GM12801 (cell line): ENCODE data around the gene CD163L1.

Experiments used
- TF ChIP-seq, protein P1 (sequence below): IDR thresholded peaks from one replicate; pipeline ENCODE4 v1.5.1; 2011; ENCODE audit warnings: control low read depth; ENCODE audit not compliant: insufficient read length; ENCODE audit errors: extremely low read depth

Gene CD163L1

DNA sequence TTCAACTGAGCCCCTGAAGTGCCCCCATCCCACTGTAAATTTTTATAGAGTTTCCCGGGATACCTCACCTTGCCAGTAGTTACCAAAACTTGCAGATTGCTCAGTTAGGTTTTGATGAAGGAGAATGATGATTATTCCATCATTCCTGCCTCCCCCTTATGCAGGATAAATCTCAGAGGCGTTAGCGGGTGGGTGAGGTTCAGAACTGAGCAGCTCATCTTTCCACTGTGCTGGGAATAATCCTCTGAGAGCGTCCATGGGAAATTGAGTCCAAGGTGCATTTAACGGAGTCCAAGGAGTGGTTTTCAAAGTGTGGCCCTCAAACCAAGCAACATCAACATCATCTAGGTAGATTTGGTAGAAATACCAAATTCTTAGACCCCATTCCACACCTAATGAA is 121.4 kb downstream of the CD163L1 start:
- TF ChIP-seq, protein P1, sequence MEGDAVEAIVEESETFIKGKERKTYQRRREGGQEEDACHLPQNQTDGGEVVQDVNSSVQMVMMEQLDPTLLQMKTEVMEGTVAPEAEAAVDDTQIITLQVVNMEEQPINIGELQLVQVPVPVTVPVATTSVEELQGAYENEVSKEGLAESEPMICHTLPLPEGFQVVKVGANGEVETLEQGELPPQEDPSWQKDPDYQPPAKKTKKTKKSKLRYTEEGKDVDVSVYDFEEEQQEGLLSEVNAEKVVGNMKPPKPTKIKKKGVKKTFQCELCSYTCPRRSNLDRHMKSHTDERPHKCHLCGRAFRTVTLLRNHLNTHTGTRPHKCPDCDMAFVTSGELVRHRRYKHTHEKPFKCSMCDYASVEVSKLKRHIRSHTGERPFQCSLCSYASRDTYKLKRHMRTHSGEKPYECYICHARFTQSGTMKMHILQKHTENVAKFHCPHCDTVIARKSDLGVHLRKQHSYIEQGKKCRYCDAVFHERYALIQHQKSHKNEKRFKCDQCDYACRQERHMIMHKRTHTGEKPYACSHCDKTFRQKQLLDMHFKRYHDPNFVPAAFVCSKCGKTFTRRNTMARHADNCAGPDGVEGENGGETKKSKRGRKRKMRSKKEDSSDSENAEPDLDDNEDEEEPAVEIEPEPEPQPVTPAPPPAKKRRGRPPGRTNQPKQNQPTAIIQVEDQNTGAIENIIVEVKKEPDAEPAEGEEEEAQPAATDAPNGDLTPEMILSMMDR = no peak

DNA sequence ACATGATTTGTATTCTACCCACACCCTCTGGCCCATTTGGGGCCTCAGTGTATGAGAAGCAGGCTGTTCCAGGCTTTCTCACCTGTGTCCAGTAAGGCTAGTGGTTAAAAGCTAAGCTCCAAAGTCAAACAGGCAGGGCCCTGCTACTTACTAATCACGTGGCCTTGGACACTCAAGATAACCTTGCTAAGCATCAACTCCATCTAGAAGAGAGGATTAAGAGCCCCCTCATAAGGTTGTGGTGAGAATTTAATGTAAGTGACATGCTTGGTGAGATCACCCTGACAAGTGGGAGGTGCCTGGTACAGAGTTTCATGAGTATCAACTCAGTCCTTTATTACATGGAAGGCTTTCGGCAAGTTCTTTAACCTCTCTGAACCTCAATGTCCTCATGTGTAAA is 122.3 kb downstream of the CD163L1 start:
- TF ChIP-seq, protein P1 = no peak

DNA sequence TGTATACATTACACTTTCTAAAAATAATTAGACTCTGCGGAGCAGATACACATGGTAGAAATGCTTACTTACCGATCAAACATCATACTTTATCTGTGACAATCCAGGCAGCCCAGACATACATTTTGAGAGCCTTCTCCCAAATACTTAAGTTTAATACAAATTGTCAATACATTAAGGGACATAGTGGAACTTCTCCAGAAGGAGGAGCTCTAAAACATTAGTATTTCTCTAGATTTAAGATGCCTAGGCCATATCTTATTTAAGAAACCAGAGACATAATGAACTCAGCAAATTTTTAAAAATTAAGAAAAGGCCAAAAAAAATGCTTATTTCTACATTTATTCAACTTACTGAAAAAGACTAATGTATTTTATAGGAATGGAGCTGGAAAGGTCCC is 124.0 kb downstream of the CD163L1 start:
- TF ChIP-seq, protein P1 = no peak

DNA sequence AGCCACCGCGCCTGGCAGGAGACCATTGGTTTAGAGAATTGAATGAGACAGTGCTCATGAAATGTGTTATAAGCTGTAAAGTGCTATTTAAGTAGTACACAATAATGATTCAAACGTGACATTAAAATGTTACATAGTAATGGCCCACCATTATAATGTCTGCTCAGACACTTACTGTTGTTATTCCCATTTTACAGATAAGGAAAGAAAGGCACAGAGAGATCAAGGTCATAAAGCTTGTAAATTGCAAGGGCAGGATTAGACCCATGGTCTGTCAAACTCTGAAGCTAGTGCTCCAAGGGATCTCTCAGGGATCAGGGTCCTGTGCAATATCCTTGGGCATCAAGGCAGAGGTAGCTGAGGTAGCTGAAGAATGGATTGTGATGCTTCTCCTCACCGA is 133.9 kb downstream of the CD163L1 start:
- TF ChIP-seq, protein P1 = no peak
